H1 (cell line): Measurements from ENCODE around the gene GNL3L.

Experiments
- CTCF ChIP-seq, 3 experiments: IDR thresholded peaks; 1 replicate in 2 of 3; 2 replicates in 1 of 3; pipeline versions ENCODE4 v1.5.1 to v1.6.1; 2011; ENCODE audit warnings: low read length in 3 of 3, mild to moderate bottlenecking in 3 of 3, inconsistent platforms in 2 of 3, low read depth in 1 of 3, moderate library complexity in 1 of 3; ENCODE audit not compliant: insufficient read depth in 1 of 3; ENCODE audit errors: control extremely low read depth in 1 of 3
- YY1 ChIP-seq: IDR thresholded peaks from 2 replicates; pipeline ENCODE4 v1.6.1; 2011; ENCODE audit warnings: low read depth, mild to moderate bottlenecking, low read length

- TF ChIP-seq CTCF (IDR thresholded peaks at IDR 0.05; ENCODE audit: control extremely low read depth in 1 of 3, insufficient read depth in 1 of 3, low read depth in 1 of 3, low read length in 3 of 3) (no peak), YY1 (no peak)
These were observed 37.7 kb upstream of the GNL3L start for GRCh38 chrX:54492340-54492739.
